ENCODE results near the gene ZNF423. TPM values are rescaled to one million over a fixed set of nuclear protein-coding genes. Genes with fewer than 3 reads are reported as not detected.

The ZNF423 gene
- total RNA-seq, 1 donor from 2014 or later, result not detected

DNA sequence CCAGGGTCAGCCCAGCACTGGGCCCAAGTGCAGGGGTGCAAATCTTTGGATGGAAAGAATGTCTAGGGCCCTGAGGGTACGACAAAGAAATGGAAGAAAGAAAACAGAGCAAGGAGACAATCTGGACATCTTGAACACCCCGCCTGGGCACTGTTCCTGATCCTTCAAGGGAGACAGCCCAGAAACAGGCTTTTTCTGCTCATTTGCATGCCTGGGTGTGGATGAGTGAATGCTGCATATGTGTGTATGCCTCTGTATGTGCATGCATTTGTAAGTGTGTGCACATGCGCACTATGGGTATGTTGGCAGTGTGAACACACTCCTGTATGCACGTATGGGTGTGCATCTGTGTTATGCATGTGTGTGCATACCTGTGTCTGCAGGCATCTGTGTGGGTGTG is 79.2 kb downstream of the ZNF423 start:
- ChIA-PET POLR2A (no interaction called here), CTCF (no interaction called here)
- intact Hi-C loops (cut with micrococcal nuclease), result no loop called here
- no peaks in the 10 kb centered on the region for H3K27me3 Mint-ChIP-seq
- H3K36me3 Mint-ChIP-seq (ENCODE audit: low read depth), result no peaks in the 10 kb centered on the region
- no peak for DNase-seq
- H3K9me3 Mint-ChIP-seq, result no peaks in the 10 kb centered on the region
- no peak for ATAC-seq (ENCODE audit: low read depth)
- TF ChIP-seq, protein P1, sequence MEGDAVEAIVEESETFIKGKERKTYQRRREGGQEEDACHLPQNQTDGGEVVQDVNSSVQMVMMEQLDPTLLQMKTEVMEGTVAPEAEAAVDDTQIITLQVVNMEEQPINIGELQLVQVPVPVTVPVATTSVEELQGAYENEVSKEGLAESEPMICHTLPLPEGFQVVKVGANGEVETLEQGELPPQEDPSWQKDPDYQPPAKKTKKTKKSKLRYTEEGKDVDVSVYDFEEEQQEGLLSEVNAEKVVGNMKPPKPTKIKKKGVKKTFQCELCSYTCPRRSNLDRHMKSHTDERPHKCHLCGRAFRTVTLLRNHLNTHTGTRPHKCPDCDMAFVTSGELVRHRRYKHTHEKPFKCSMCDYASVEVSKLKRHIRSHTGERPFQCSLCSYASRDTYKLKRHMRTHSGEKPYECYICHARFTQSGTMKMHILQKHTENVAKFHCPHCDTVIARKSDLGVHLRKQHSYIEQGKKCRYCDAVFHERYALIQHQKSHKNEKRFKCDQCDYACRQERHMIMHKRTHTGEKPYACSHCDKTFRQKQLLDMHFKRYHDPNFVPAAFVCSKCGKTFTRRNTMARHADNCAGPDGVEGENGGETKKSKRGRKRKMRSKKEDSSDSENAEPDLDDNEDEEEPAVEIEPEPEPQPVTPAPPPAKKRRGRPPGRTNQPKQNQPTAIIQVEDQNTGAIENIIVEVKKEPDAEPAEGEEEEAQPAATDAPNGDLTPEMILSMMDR (IDR thresholded peaks at IDR 0.05), result no peak
- no peaks in the 10 kb centered on the region for H3K4me1 Mint-ChIP-seq
- H3K27ac Mint-ChIP-seq, result no peak overlapping the region
- H3K4me3 Mint-ChIP-seq, result no peak overlapping the region

DNA sequence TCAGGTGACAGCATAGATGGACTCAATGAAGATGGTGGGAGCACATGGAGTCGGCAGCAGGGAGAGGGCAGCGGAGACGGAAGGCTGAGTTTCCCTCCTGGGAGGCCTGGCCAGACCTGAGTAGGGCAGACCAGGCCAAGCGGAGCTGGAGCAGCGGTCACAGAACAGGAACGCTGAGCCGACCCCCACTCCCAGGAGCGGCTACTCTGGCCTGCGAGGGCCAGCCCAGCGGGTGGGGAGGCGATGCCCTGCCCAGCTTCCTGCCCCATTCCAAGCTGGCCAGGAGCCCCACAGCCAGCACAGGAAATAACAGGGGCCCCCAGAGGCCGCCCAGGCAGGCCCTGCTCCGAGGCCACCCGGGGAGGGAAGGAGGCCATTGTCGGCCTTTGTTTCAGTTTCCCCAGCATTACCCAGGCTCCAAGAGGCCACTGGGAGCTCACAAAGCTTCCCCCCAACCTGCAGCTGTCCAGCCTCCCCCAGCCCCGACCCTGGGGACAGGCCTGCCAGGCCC is 79.8 kb downstream of the ZNF423 start:
- Mint-ChIP-seq H3K4me3 (no peak overlapping the region), H3K9me3 (no peaks in the 10 kb centered on the region), H3K27ac (no peak overlapping the region), H3K27me3 (no peaks in the 10 kb centered on the region), H3K4me1 (no peaks in the 10 kb centered on the region), H3K36me3 (ENCODE audit: low read depth) (no peaks in the 10 kb centered on the region)
- CTCF ChIA-PET, result no interaction called here
- TF ChIP-seq, protein P1 (IDR thresholded peaks at IDR 0.05), result no peak
- intact Hi-C loops (cut with micrococcal nuclease), result no loop called here
- ATAC-seq (ENCODE audit: low read depth) (no peak), DNase-seq (no peak)
- POLR2A ChIA-PET, result no interaction called here

- TF ChIP-seq, protein P1 (IDR thresholded peaks at IDR 0.05), result no peak
- Mint-ChIP-seq H3K4me3 (no peak overlapping the region), H3K27me3 (no peaks in the 10 kb centered on the region), H3K9me3 (no peaks in the 10 kb centered on the region), H3K27ac (no peak overlapping the region), H3K4me1 (no peaks in the 10 kb centered on the region), H3K36me3 (ENCODE audit: low read depth) (no peaks in the 10 kb centered on the region)
- intact Hi-C loops (cut with micrococcal nuclease), result no loop called here
- POLR2A ChIA-PET, result no interaction called here
- no peak for DNase-seq
- CTCF ChIA-PET, result no interaction called here
- ATAC-seq (ENCODE audit: low read depth), result no peak
Measured at GRCh38 chr16:49775581-49775980, 80.3 kb downstream of the ZNF423 start.

- CTCF ChIA-PET, result no interaction called here
- no peak for DNase-seq
- H3K27ac Mint-ChIP-seq, result no peak overlapping the region
Measured at GRCh38 chr16:49775018-49775417, 80.9 kb downstream of the ZNF423 start.

GRCh38 chr16:49773534-49774475 is 82.1 kb downstream of the ZNF423 start:
- H3K27me3 Mint-ChIP-seq, result no peaks in the 10 kb centered on the region
- no peaks in the 10 kb centered on the region for H3K9me3 Mint-ChIP-seq
- ChIA-PET CTCF (no interaction called here), POLR2A (no interaction called here)
- ATAC-seq (ENCODE audit: low read depth) (no peak), DNase-seq (no peak)
- TF ChIP-seq, protein P1 (IDR thresholded peaks at IDR 0.05), result no peak
- no peak overlapping the region for H3K4me3 Mint-ChIP-seq
- H3K27ac Mint-ChIP-seq, result no peak overlapping the region
- H3K4me1 Mint-ChIP-seq, result no peaks in the 10 kb centered on the region
- intact Hi-C loops (cut with micrococcal nuclease), result no loop called here
- H3K36me3 Mint-ChIP-seq (ENCODE audit: low read depth), result no peaks in the 10 kb centered on the region

More at GRCh38 chr16:49775018-49775417, 80.9 kb downstream of the ZNF423 start:
- Mint-ChIP-seq H3K27me3 (no peaks in the 10 kb centered on the region), H3K4me1 (no peaks in the 10 kb centered on the region), H3K4me3 (no peak overlapping the region), H3K36me3 (ENCODE audit: low read depth) (no peaks in the 10 kb centered on the region), H3K9me3 (no peaks in the 10 kb centered on the region)
- intact Hi-C loops (cut with micrococcal nuclease), result no loop called here
- TF ChIP-seq, protein P1 (IDR thresholded peaks at IDR 0.05), result no peak
- POLR2A ChIA-PET, result no interaction called here
- no peak for ATAC-seq (ENCODE audit: low read depth)

All from activated B cell treated with CpG ODN at 0.5 μM for 24 hours (primary cell).